T-helper 1 cell treated with Interleukin-12 subunit alpha and Interleukin-12 subunit beta and Interleukin-4 antibody, amounts not matched to agents 30 μg/mL and 1 μg/mL, for 36 hours (primary cell): Measurements from ENCODE around the gene PDGFA.
"Not testable (repeated sequence)": the region's sequence is repeated elsewhere in the genome, so short reads cannot be mapped to it uniquely, and the experiment has no call there.

Experiments used
- H3K27ac Mint-ChIP-seq: one replicate; pipeline ENCODE4 v1.8.0; 2021; ENCODE audit warnings: mild to moderate bottlenecking, mixed read lengths
- H3K27me3 Mint-ChIP-seq: one replicate; pipeline ENCODE4 v1.8.0; 2021; ENCODE audit warnings: low read depth, mixed read lengths
- H3K36me3 Mint-ChIP-seq: one replicate; pipeline ENCODE4 v1.8.0; 2021; ENCODE audit warnings: low read depth, mixed read lengths
- H3K4me1 Mint-ChIP-seq: one replicate; pipeline ENCODE4 v1.8.0; 2021; ENCODE audit warnings: low read depth, mixed read lengths
- H3K4me3 Mint-ChIP-seq: one replicate; pipeline ENCODE4 v1.8.0; 2021; ENCODE audit warnings: mild to moderate bottlenecking, moderate library complexity, mixed read lengths
- H3K9me3 Mint-ChIP-seq: one replicate; pipeline ENCODE4 v1.8.0; 2021; ENCODE audit warnings: mixed read lengths

The PDGFA gene

GRCh38 chr7:556837-557557 lies 37.4 kb upstream of the PDGFA start:
- Mint-ChIP-seq H3K27ac (no peak overlapping the region), H3K36me3 (no peaks in the 10 kb centered on the region), H3K4me3 (no peak overlapping the region), H3K4me1 (no peaks in the 10 kb centered on the region), H3K27me3 (no peaks in the 10 kb centered on the region), H3K9me3 (no peaks in the 10 kb centered on the region)

DNA sequence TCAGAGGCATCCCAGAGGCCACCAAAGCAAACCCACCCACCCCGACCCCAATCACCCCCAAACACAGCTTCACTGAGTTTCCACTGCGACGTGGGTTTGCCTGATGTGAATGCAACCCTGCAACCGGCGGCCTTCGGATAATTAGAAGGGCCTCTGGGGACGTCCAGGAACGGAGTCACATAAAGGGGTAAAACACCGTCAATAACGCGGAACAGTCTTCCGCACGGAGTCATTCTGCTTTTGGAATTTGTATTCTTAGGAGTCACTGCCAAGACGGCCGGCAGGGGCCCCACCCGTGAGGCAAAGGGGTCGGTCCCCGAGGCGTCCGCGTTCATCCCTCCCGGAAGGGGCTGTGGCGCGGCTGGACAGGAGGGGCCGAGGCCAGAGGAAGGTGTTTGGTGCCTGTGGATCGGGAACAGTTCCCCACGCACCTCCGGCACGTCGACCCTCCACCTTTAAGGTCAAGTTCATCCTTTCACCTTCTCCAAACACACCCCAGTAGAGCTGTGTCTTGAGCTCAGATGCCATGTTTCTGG lies 36.7 kb upstream of the PDGFA start:
- H3K9me3 Mint-ChIP-seq = no peaks in the 10 kb centered on the region
- no peaks in the 10 kb centered on the region for H3K4me1 Mint-ChIP-seq
- no peaks in the 10 kb centered on the region for H3K27me3 Mint-ChIP-seq
- no peaks in the 10 kb centered on the region for H3K36me3 Mint-ChIP-seq
- no peak overlapping the region for H3K27ac Mint-ChIP-seq
- H3K4me3 Mint-ChIP-seq = no peak overlapping the region

DNA sequence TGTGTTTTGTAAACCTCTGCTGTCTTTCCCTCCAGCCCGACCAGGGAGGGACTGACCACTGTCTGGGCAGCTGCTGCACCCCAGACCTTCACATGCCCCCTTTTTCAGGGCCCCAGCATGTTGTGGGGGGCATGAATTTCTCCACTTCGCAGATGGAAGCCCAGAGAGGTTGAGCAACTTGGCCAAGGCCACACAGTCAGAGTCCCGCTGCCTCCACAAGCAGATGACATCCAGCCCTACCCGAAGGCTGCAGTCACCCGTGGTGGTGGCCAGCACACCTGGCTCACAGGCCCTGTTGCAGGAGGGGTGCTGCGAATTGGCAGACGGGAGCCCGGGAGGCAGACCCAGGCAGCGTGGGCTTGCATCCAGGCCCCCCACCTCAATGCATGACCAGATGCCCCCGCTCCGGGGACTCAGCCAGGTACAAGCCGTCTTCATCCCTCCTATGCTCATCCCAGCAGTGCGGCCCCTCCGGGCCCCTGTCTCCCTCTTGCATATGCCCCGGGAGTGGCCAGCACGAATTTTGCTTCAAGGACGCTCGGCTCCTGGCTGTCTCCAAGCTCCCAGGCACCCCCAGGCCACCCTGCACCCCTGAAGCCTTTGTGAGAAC lies 36.0 kb upstream of the PDGFA start:
- Mint-ChIP-seq H3K4me1 (no peaks in the 10 kb centered on the region), H3K9me3 (no peaks in the 10 kb centered on the region), H3K27ac (no peak overlapping the region), H3K36me3 (no peaks in the 10 kb centered on the region), H3K27me3 (no peaks in the 10 kb centered on the region), H3K4me3 (no peak overlapping the region)

DNA sequence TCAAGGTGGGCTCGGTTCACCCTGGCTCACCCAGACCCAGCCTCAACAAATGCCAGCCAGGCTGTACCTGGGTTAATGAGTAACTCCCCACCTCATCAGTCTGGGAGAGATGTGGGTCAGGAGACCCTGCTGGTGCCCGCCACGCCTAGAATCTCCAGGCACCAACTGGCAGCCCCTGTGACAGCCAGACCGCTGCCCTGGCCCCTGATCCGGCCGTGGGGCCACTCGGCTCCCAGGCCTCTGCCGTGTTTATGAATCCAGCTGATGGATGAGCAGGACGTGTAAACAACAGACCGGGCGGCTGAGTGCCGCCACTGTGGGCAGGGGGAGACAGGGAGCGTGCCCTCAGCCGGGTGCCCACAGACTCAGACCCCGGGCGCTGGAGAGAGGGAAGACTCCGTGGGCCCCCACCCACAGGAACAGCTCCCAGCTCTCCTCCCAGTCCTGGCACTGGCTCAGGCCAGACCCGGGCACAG lies 34.0 kb upstream of the PDGFA start:
- no peaks in the 10 kb centered on the region for H3K9me3 Mint-ChIP-seq
- no peaks in the 10 kb centered on the region for H3K36me3 Mint-ChIP-seq
- H3K4me3 Mint-ChIP-seq = no peak overlapping the region
- no peaks in the 10 kb centered on the region for H3K27me3 Mint-ChIP-seq
- H3K27ac Mint-ChIP-seq = no peak overlapping the region
- H3K4me1 Mint-ChIP-seq = no peaks in the 10 kb centered on the region

DNA sequence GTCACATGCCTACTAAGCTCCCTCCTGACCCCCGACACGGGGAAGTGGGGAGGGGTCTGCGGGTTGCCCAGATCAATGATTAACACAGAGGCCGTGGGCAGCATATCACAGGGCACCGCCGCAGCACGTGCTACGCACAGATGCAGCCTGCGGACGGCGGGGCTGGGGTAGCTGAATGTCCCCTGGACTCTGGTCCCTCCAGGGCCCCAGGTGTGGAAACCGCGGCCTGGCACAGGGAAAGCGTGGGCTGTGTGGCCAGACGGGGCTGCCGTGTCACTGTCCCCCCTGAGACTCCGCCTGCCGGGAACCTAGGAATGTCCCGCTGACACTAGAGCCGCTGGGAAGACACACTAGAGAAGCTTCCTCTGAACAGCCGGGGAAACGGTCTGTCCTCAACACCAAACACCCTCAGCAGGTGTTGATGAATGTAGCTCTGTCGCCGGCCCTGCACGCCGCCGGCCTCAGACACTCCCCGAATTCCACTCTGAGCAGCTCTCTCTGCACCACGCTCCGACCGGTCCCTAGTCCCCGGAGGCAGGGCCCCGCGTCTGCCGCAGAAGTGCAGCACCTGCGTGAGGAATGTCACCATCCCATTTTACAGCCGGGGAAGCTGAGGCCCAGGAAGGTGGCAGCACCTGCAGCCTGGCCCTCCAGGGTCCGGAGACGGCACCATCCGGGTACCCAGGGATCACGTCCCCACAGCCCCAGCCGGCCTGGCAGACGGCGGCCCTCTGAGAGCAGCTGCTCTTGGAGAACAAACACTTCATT lies 33.4 kb upstream of the PDGFA start:
- Mint-ChIP-seq H3K4me1 (no peaks in the 10 kb centered on the region), H3K27ac (no peak overlapping the region), H3K4me3 (no peak overlapping the region), H3K36me3 (no peaks in the 10 kb centered on the region), H3K9me3 (no peaks in the 10 kb centered on the region), H3K27me3 (no peaks in the 10 kb centered on the region)

DNA sequence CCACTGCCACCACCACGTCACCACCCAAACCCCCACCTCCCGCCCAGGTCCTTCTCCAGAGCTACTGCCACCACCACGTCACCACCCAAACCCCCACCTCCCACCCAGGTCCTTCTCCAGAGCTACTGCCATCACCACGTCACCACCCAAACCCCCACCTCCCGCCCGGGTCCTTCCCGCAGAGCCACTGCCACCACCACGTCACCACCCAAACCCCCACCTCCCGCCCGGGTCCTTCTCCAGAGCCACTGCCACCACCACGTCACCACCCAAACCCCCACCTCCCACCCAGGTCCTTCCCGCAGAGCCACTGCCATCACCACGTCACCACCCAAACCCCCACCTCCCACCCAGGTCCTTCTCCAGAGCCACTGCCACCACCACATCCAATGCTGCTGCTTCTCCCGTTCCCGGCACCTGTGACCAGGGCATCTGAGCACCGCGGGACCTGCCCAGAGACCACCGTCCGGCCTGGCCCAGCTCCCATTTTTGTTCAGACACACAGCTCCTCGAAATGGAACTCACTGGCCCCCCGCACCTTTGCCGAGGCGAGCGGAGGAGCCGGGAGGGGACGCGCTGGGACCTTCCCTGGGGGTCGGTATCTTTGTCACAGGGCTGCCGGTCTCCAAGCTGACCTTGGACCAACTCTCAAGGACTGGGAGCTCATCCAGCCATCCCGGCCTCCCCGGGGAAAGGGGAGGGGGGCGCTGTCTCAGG lies 32.7 kb upstream of the PDGFA start:
- H3K9me3 Mint-ChIP-seq, H3K27me3 Mint-ChIP-seq, H3K36me3 Mint-ChIP-seq, H3K4me3 Mint-ChIP-seq, H3K27ac Mint-ChIP-seq, H3K4me1 Mint-ChIP-seq: not testable (repeated sequence)

- not testable (repeated sequence) for H3K9me3 Mint-ChIP-seq, H3K4me1 Mint-ChIP-seq, H3K36me3 Mint-ChIP-seq, H3K4me3 Mint-ChIP-seq, H3K27ac Mint-ChIP-seq, H3K27me3 Mint-ChIP-seq
Observed at GRCh38 chr7:551615-551970, 31.9 kb upstream of the PDGFA start.

DNA sequence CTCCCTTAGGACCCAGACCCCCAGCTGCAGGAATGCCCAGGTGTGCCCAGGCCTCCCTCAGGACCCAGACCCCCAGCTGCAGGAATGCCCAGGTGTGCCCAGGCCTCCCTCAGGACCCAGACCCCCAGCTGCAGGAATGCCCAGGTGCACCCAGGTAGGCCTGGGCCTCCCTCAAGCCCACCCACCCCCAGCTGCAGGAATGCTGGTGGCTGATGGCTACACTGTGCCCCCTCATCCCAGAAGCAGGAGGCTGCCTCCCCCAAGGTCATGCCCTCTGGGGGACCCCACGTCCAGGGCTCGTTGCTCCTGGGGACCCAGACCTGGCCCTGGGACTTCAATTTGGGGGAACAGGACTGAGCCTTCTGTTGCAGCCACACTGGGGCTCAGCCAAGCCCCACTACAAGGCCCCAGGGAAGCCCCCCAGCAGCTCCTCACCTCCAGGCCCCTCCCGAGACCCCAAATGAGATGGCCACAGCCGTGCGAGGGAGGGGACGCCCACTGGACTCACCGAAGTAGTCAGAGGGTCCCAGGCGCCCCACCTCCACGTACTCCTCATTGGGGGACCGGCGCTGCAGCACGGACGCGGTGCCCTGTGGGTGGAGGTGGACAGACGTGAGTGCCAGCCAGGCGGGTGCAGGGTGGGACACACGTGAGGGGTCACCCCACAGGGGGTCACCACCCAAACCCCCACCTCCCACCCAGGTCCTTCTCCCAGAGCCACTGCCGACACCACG lies 31.4 kb upstream of the PDGFA start:
- Mint-ChIP-seq H3K36me3 (no peaks in the 10 kb centered on the region), H3K4me1 (no peaks in the 10 kb centered on the region), H3K27me3 (no peaks in the 10 kb centered on the region), H3K27ac (no peak overlapping the region), H3K4me3 (no peak overlapping the region), H3K9me3 (no peaks in the 10 kb centered on the region)

GRCh38 chr7:549891-550625 lies 30.4 kb upstream of the PDGFA start:
- no peak overlapping the region for H3K4me3 Mint-ChIP-seq
- H3K36me3 Mint-ChIP-seq = no peaks in the 10 kb centered on the region
- H3K27ac Mint-ChIP-seq = no peak overlapping the region
- no peaks in the 10 kb centered on the region for H3K4me1 Mint-ChIP-seq
- H3K9me3 Mint-ChIP-seq = peaks cover 5% of the 10 kb centered on the region
- H3K27me3 Mint-ChIP-seq = no peaks in the 10 kb centered on the region

- Mint-ChIP-seq H3K4me3 (no peak overlapping the region), H3K27me3 (no peaks in the 10 kb centered on the region), H3K27ac (no peak overlapping the region), H3K4me1 (no peaks in the 10 kb centered on the region), H3K9me3 (peaks cover 5% of the 10 kb centered on the region), H3K36me3 (no peaks in the 10 kb centered on the region)
Observed at GRCh38 chr7:549066-549890, 29.6 kb upstream of the PDGFA start.

- no peaks in the 10 kb centered on the region for H3K4me1 Mint-ChIP-seq
- H3K27me3 Mint-ChIP-seq = no peaks in the 10 kb centered on the region
- no peak overlapping the region for H3K4me3 Mint-ChIP-seq
- H3K9me3 Mint-ChIP-seq = peaks cover 5% of the 10 kb centered on the region
- no peaks in the 10 kb centered on the region for H3K36me3 Mint-ChIP-seq
- H3K27ac Mint-ChIP-seq = no peak overlapping the region
Observed at GRCh38 chr7:548401-548800, 28.8 kb upstream of the PDGFA start.

GRCh38 chr7:545470-545869 lies 25.8 kb upstream of the PDGFA start:
- no peaks in the 10 kb centered on the region for H3K27me3 Mint-ChIP-seq
- H3K4me1 Mint-ChIP-seq = no peaks in the 10 kb centered on the region
- H3K36me3 Mint-ChIP-seq = no peaks in the 10 kb centered on the region
- H3K27ac Mint-ChIP-seq = no peak overlapping the region
- peaks cover 5% of the 10 kb centered on the region for H3K9me3 Mint-ChIP-seq
- no peak overlapping the region for H3K4me3 Mint-ChIP-seq
